GM21576 (cell line): ENCODE data around the gene CSGALNACT2.

Experiments used
- ATAC-seq: cut with Tn5 transposase; IDR thresholded peaks from one replicate; pipeline ENCODE4 v1.9.1; 2021; ENCODE audit warnings: mild to moderate bottlenecking, moderate library complexity; ENCODE audit not compliant: unreplicated experiment

CSGALNACT2 gene

GRCh38 chr10:43225004-43225786 lies 87.0 kb downstream of the CSGALNACT2 start:
- no peak for ATAC-seq

- no peak for ATAC-seq
These were observed 87.5 kb downstream of the CSGALNACT2 start for GRCh38 chr10:43225787-43226153.

- no peak for ATAC-seq
These were observed 88.2 kb downstream of the CSGALNACT2 start for GRCh38 chr10:43226441-43226840.

GRCh38 chr10:43226851-43227845 lies 88.9 kb downstream of the CSGALNACT2 start:
- ATAC-seq = no peak

GRCh38 chr10:43227911-43228782 lies 89.9 kb downstream of the CSGALNACT2 start:
- no peak for ATAC-seq

GRCh38 chr10:43228783-43229207 lies 90.5 kb downstream of the CSGALNACT2 start:
- no peak for ATAC-seq

GRCh38 chr10:43229208-43230061 lies 91.2 kb downstream of the CSGALNACT2 start:
- ATAC-seq = no peak

GRCh38 chr10:43230101-43230908 lies 92.1 kb downstream of the CSGALNACT2 start:
- ATAC-seq = no peak

GRCh38 chr10:43230909-43231522 lies 92.8 kb downstream of the CSGALNACT2 start:
- ATAC-seq = no peak

GRCh38 chr10:43231523-43232078 lies 93.4 kb downstream of the CSGALNACT2 start:
- no peak for ATAC-seq

GRCh38 chr10:43233601-43234430 lies 95.6 kb downstream of the CSGALNACT2 start:
- ATAC-seq = no peak

- no peak for ATAC-seq
These were observed 96.3 kb downstream of the CSGALNACT2 start for GRCh38 chr10:43234471-43235041.
